ENCODE results near the gene ISYNA1. TPM values are rescaled to one million over a fixed set of nuclear protein-coding genes. Genes with fewer than 3 reads are reported as not detected.
"Not testable (repeated sequence)": the region's sequence is repeated elsewhere in the genome, so short reads cannot be mapped to it uniquely, and the experiment has no call there.

The ISYNA1 gene
- total and polyA plus RNA-seq, 2 experiments from 2014 or later: 191 to 208 TPM

DNA sequence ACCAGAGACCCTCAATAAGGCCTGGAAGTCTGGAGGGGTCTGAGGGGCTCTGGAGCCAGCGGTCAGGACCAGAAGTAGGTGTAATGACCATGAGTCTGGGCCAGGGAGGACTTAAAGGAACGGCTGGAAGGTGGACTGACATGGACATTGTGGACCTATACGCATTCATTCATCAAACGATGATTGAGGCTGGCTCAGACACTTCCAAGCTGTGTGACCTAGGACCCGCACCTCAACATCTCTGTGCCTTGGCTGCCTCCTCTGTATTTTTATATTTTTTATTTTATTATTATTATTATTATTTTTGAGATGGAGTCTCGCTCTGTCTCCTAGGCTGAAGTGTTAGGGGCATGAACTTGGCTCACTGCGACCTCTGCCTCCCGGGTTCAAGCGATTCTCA, 31.2 kb downstream of the ISYNA1 start (continued):
- TF ChIP-seq, protein P1, sequence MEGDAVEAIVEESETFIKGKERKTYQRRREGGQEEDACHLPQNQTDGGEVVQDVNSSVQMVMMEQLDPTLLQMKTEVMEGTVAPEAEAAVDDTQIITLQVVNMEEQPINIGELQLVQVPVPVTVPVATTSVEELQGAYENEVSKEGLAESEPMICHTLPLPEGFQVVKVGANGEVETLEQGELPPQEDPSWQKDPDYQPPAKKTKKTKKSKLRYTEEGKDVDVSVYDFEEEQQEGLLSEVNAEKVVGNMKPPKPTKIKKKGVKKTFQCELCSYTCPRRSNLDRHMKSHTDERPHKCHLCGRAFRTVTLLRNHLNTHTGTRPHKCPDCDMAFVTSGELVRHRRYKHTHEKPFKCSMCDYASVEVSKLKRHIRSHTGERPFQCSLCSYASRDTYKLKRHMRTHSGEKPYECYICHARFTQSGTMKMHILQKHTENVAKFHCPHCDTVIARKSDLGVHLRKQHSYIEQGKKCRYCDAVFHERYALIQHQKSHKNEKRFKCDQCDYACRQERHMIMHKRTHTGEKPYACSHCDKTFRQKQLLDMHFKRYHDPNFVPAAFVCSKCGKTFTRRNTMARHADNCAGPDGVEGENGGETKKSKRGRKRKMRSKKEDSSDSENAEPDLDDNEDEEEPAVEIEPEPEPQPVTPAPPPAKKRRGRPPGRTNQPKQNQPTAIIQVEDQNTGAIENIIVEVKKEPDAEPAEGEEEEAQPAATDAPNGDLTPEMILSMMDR (conservative IDR thresholded peaks at IDR 0.05; ENCODE audit: low read depth in 2 of 2): no peak
- no peak for TF ChIP-seq EZH2 (IDR thresholded peaks at IDR 0.05; ENCODE audit: low read depth, unreplicated experiment)
- TF ChIP-seq, protein P2, sequence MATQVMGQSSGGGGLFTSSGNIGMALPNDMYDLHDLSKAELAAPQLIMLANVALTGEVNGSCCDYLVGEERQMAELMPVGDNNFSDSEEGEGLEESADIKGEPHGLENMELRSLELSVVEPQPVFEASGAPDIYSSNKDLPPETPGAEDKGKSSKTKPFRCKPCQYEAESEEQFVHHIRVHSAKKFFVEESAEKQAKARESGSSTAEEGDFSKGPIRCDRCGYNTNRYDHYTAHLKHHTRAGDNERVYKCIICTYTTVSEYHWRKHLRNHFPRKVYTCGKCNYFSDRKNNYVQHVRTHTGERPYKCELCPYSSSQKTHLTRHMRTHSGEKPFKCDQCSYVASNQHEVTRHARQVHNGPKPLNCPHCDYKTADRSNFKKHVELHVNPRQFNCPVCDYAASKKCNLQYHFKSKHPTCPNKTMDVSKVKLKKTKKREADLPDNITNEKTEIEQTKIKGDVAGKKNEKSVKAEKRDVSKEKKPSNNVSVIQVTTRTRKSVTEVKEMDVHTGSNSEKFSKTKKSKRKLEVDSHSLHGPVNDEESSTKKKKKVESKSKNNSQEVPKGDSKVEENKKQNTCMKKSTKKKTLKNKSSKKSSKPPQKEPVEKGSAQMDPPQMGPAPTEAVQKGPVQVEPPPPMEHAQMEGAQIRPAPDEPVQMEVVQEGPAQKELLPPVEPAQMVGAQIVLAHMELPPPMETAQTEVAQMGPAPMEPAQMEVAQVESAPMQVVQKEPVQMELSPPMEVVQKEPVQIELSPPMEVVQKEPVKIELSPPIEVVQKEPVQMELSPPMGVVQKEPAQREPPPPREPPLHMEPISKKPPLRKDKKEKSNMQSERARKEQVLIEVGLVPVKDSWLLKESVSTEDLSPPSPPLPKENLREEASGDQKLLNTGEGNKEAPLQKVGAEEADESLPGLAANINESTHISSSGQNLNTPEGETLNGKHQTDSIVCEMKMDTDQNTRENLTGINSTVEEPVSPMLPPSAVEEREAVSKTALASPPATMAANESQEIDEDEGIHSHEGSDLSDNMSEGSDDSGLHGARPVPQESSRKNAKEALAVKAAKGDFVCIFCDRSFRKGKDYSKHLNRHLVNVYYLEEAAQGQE (IDR thresholded peaks at IDR 0.05; ENCODE audit: unreplicated experiment): no peak
- no peak for TF ChIP-seq ZNF331 (CRISPR knock-in tag; IDR thresholded peaks at IDR 0.05; ENCODE audit: low read depth)
- no peak for TF ChIP-seq POLR2AphosphoS5 (IDR thresholded peaks at IDR 0.05; ENCODE audit: low read depth)
- no peak for TF ChIP-seq NANOG (IDR thresholded peaks at IDR 0.05; ENCODE audit: borderline replicate concordance)
- no peak for TF ChIP-seq JUNB (IDR thresholded peaks at IDR 0.05; ENCODE audit: unreplicated experiment)

DNA sequence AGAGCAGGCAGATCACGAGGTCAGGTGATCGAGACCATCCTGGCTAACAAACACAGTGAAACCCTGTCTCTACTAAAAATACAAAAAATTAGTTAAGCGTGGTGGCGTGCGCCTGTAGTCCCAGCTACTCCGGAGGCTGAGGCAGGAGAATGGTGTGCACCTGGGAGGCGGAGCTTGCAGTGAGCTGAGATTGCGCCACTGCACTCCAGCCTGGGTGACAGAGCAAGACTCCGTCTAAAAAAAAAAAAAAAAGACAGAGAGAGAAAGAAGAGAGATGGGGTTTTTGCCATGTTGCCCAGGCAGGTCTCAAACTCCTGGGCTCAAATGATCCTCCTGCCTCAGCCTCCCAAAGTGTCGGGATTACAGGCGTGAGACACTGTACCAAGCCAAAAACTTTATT, 32.2 kb downstream of the ISYNA1 start:
- not testable (repeated sequence) for H3F3A ChIP-seq (replicated peaks; ENCODE audit: low read depth); H3K36me3 Mint-ChIP-seq (ENCODE audit: low read depth); H3K4me3 ChIP-seq; H3K4me3 Mint-ChIP-seq; H3K27ac ChIP-seq (ENCODE audit: low read depth); H3K27me3 ChIP-seq (ENCODE audit: insufficient read depth); H2AFZ ChIP-seq; H3K9me2 ChIP-seq (ENCODE audit: insufficient read depth); DNase-seq (ENCODE audit: low spot score); H3K36me3 ChIP-seq (ENCODE audit: insufficient read depth); H3K27me3 Mint-ChIP-seq (ENCODE audit: insufficient read depth, low read depth, poor library complexity); ATAC-seq; H3K4me2 ChIP-seq; H3K4me1 ChIP-seq (ENCODE audit: insufficient read depth); H4K20me1 ChIP-seq (replicated peaks; ENCODE audit: insufficient read depth); H3K9me3 Mint-ChIP-seq; H3K4me1 Mint-ChIP-seq; H3K27ac Mint-ChIP-seq; H3K79me2 ChIP-seq (replicated peaks; ENCODE audit: insufficient read depth)

DNA sequence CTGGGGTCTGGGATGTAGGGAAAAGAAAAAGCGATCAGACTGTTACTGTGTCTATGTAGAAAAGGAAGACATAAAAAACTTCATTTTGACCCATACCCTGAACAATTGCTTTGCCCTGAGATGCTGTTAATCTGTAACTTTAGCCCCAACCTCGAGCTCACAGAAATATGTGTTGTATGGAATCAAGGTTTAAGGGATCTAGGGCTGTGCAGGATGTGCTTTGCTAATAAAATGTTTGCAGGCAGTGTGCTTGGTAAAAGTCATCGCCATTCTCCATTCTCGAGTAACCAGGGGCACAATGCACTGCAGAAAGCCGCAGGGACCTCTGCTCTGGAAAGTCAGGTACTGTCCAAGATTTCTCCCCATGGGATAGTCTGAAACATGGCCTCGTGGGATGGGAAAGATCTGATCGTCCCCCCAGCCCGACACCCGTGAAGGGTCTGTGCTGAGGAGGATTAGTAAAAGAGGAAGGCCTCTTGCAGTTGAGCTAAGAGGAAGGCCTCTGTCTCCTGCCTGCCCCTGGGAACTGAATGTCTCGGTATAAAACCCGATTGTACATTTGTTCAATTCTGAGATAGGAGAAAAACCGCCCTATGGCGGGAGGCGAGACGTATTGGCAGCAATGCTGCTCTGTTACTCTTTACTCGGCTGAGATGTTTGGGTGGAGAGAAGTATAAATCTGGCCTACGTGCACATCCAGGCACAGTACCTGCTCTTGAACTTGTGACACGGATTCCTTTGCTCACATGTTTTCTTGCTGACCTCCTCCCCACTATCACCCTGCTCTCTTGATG, 35.3 kb downstream of the ISYNA1 start:
- not testable (repeated sequence) for H3K9me2 ChIP-seq (ENCODE audit: insufficient read depth); H3K27ac ChIP-seq (ENCODE audit: low read depth); H3K4me1 ChIP-seq (ENCODE audit: insufficient read depth); H3K4me3 ChIP-seq; H3K27me3 Mint-ChIP-seq (ENCODE audit: insufficient read depth, low read depth, poor library complexity); H3F3A ChIP-seq (replicated peaks; ENCODE audit: low read depth); ATAC-seq; H3K4me2 ChIP-seq; H3K79me2 ChIP-seq (replicated peaks; ENCODE audit: insufficient read depth); H3K36me3 Mint-ChIP-seq (ENCODE audit: low read depth); H3K4me3 Mint-ChIP-seq; H2AFZ ChIP-seq; H3K36me3 ChIP-seq (ENCODE audit: insufficient read depth); H3K9me3 Mint-ChIP-seq; H3K4me1 Mint-ChIP-seq; DNase-seq (ENCODE audit: low spot score); H4K20me1 ChIP-seq (replicated peaks; ENCODE audit: insufficient read depth); H3K27me3 ChIP-seq (ENCODE audit: insufficient read depth); H3K27ac Mint-ChIP-seq
